HEK293 (cell line): ENCODE results near the gene FBXL7.

Experiments
- CTCF ChIP-seq: fragments of 450-650 bp; formaldehyde crosslinking; IDR thresholded peaks from 2 replicates; pipeline ENCODE4 v1.5.1; 2016; ENCODE audit warnings: missing biosample characterization, missing genetic modification characterization
- ELK4 ChIP-seq: IDR thresholded peaks from 2 replicates; pipeline ENCODE4 v1.6.1; 2011; ENCODE audit warnings: mild to moderate bottlenecking, low read depth, low read length, borderline replicate concordance
- WT1 ChIP-seq: fragments of 450-650 bp; formaldehyde crosslinking; IDR thresholded peaks from 2 replicates; pipeline ENCODE4 v1.5.1; 2016; ENCODE audit warnings: missing biosample characterization, missing genetic modification characterization
- ZBTB48 ChIP-seq: fragments of 450-650 bp; formaldehyde crosslinking; IDR thresholded peaks from 2 replicates; pipeline ENCODE4 v1.5.1; 2016; ENCODE audit warnings: missing biosample characterization, missing genetic modification characterization
- ZNF274 ChIP-seq, 2 experiments: fragments of 200-500 bp in 1 of 2; fragments of 450-650 bp in 1 of 2; sonication (Bioruptor generic) in 1 of 2; formaldehyde crosslinking in 1 of 2; IDR thresholded peaks; 2 replicates each; pipeline versions ENCODE4 v1.5.1 to v1.6.1; 2014 to 2016; ENCODE audit warnings: borderline replicate concordance in 1 of 2, inconsistent platforms in 1 of 2, low read length in 1 of 2, missing biosample characterization in 1 of 2, missing genetic modification characterization in 1 of 2
- TF ChIP-seq, protein P1 (sequence below): fragments of 450-650 bp; formaldehyde crosslinking; IDR thresholded peaks from 2 replicates; pipeline ENCODE4 v1.5.1; 2016; ENCODE audit warnings: missing biosample characterization, missing genetic modification characterization

- TF ChIP-seq ZNF274 (IDR thresholded peaks at IDR 0.05; ENCODE audit: low read length) (no peak), ZNF274 (tag by site-specific recombination; IDR thresholded peaks at IDR 0.05; ENCODE audit: borderline replicate concordance) (no peak), CTCF (tag by site-specific recombination) (no peak), ELK4 (no peak), ZBTB48 (tag by site-specific recombination) (no peak), WT1 (tag by site-specific recombination) (no peak)
- TF ChIP-seq, protein P1, sequence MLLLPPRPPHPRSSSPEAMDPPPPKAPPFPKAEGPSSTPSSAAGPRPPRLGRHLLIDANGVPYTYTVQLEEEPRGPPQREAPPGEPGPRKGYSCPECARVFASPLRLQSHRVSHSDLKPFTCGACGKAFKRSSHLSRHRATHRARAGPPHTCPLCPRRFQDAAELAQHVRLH: no peak
Observed at GRCh38 chr5:15650266-15650665, 150.3 kb downstream of the FBXL7 start.
